ENCODE measurements around the gene LRRC42. TPM values are rescaled to one million over a fixed set of nuclear protein-coding genes. Genes with fewer than 3 reads are reported as not detected.

The LRRC42 gene
- total and polyA plus RNA-seq, 9 of the 15 experiments (the other 6 are each of a cell fraction or from before 2014, with no cell fraction given), result 17.3 to 51.9 (median 35.5) TPM

DNA sequence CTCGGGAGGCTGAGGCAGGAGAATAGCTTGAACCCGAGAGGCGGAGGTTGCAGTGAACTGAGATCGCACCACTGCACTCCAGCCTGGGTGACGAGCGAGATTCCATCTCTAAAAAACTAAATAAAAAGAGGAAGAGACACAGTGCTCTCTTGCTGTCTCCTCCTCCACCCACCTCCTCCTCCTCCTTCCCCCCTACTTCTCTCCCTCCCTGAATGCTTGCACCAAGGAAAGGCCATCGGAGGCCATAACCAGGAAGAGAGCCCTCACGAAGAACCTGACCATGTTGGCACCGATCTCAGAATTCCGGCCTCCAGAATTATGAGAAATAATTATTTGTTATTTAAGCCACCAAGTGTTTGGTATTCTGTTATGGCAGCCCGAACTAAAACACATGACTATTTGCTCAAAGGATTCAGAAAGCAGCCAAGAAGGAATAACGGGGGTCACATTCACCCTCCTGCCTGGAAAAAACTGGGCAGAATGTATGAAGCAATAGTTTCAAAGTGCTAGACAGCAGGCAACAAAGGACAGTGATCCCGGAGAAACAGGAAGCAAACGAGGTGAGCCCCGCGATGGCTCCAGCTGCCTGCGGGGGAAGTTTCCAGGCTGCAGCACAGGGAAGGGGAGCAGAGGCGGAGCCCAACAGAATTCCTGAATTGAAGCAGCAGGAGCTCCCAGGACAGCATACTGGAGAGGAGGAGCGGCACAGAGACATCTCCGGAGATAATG lies 36.0 kb downstream of the LRRC42 start (continued):
- no peak for TF ChIP-seq ZNF431 (CRISPR knock-in tag; IDR thresholded peaks at IDR 0.05)
- no peak for TF ChIP-seq TAF7 (tag; IDR thresholded peaks at IDR 0.05)
- TF ChIP-seq CEBPB (tag; IDR thresholded peaks at IDR 0.05), result peak; percentile 74
- TF ChIP-seq, protein P1, sequence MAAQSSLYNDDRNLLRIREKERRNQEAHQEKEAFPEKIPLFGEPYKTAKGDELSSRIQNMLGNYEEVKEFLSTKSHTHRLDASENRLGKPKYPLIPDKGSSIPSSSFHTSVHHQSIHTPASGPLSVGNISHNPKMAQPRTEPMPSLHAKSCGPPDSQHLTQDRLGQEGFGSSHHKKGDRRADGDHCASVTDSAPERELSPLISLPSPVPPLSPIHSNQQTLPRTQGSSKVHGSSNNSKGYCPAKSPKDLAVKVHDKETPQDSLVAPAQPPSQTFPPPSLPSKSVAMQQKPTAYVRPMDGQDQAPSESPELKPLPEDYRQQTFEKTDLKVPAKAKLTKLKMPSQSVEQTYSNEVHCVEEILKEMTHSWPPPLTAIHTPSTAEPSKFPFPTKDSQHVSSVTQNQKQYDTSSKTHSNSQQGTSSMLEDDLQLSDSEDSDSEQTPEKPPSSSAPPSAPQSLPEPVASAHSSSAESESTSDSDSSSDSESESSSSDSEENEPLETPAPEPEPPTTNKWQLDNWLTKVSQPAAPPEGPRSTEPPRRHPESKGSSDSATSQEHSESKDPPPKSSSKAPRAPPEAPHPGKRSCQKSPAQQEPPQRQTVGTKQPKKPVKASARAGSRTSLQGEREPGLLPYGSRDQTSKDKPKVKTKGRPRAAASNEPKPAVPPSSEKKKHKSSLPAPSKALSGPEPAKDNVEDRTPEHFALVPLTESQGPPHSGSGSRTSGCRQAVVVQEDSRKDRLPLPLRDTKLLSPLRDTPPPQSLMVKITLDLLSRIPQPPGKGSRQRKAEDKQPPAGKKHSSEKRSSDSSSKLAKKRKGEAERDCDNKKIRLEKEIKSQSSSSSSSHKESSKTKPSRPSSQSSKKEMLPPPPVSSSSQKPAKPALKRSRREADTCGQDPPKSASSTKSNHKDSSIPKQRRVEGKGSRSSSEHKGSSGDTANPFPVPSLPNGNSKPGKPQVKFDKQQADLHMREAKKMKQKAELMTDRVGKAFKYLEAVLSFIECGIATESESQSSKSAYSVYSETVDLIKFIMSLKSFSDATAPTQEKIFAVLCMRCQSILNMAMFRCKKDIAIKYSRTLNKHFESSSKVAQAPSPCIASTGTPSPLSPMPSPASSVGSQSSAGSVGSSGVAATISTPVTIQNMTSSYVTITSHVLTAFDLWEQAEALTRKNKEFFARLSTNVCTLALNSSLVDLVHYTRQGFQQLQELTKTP (IDR thresholded peaks at IDR 0.05; ENCODE audit: low read depth in 1 of 2, partially characterized antibody in 2 of 2), result no peak
- no peak for TF ChIP-seq DACH1 (IDR thresholded peaks at IDR 0.05; ENCODE audit: partially characterized antibody)
- TF ChIP-seq NRF1 (conservative IDR thresholded peaks at IDR 0.05 in 1 of 2, IDR thresholded peaks at IDR 0.05 in 1 of 2), result peak in 1 of 2 experiments; percentile 18; a peak in 1 of 4 replicates
- no peak for TF ChIP-seq C11orf30 (IDR thresholded peaks at IDR 0.05; ENCODE audit: low read depth)
- peak; percentile 34; the same call in 1 of the 2 replicates for TF ChIP-seq NFRKB (IDR thresholded peaks at IDR 0.05; ENCODE audit: low read depth)
- TF ChIP-seq ZNF184 (CRISPR knock-in tag; IDR thresholded peaks at IDR 0.05), result no peak
- TF ChIP-seq ZNF263 (CRISPR knock-in tag; IDR thresholded peaks at IDR 0.05; ENCODE audit: borderline replicate concordance), result peak; percentile 95
- TF ChIP-seq, protein P2, sequence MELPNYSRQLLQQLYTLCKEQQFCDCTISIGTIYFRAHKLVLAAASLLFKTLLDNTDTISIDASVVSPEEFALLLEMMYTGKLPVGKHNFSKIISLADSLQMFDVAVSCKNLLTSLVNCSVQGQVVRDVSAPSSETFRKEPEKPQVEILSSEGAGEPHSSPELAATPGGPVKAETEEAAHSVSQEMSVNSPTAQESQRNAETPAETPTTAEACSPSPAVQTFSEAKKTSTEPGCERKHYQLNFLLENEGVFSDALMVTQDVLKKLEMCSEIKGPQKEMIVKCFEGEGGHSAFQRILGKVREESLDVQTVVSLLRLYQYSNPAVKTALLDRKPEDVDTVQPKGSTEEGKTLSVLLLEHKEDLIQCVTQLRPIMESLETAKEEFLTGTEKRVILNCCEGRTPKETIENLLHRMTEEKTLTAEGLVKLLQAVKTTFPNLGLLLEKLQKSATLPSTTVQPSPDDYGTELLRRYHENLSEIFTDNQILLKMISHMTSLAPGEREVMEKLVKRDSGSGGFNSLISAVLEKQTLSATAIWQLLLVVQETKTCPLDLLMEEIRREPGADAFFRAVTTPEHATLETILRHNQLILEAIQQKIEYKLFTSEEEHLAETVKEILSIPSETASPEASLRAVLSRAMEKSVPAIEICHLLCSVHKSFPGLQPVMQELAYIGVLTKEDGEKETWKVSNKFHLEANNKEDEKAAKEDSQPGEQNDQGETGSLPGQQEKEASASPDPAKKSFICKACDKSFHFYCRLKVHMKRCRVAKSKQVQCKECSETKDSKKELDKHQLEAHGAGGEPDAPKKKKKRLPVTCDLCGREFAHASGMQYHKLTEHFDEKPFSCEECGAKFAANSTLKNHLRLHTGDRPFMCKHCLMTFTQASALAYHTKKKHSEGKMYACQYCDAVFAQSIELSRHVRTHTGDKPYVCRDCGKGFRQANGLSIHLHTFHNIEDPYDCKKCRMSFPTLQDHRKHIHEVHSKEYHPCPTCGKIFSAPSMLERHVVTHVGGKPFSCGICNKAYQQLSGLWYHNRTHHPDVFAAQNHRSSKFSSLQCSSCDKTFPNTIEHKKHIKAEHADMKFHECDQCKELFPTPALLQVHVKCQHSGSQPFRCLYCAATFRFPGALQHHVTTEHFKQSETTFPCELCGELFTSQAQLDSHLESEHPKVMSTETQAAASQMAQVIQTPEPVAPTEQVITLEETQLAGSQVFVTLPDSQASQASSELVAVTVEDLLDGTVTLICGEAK (IDR thresholded peaks at IDR 0.05), result peak; percentile 34; the same call in 1 of the 2 replicates
- TF ChIP-seq, protein P2 (CRISPR knock-in tag; IDR thresholded peaks at IDR 0.05), result no peak
- TF ChIP-seq ZNF12 (CRISPR knock-in tag; IDR thresholded peaks at IDR 0.05), result no peak
- no peak for TF ChIP-seq POLR2A (conservative IDR thresholded peaks at IDR 0.05)
- TF ChIP-seq PHF8 (IDR thresholded peaks at IDR 0.05; ENCODE audit: borderline replicate concordance, low read length), result peak; percentile 31; the same call in 1 of the 2 replicates
- no peak for TF ChIP-seq HNRNPUL1 (IDR thresholded peaks at IDR 0.05; ENCODE audit: low read length)

Data from K562 (cell line).